IPS-18c (cell line): ENCODE results near the gene DIP2C.
"Not testable (repeated sequence)": the region's sequence is repeated elsewhere in the genome, so short reads cannot be mapped to it uniquely, and the experiment has no call there.

Experiments used
- H3K4me3 ChIP-seq: 2 replicates; pipeline ENCODE4 v1.7.0; 2013; ENCODE audit warnings: low read depth, mild to moderate bottlenecking, low read length, moderate library complexity; ENCODE audit not compliant: insufficient read depth
- H3K9me3 ChIP-seq: one replicate; pipeline ENCODE4 v1.6.1; 2013; ENCODE audit warnings: mild to moderate bottlenecking, low read length, moderate library complexity; ENCODE audit not compliant: control insufficient read depth, insufficient read depth

Gene DIP2C

GRCh38 chr10:335151-335800 is 354.2 kb downstream of the DIP2C start:
- no peaks in the 10 kb centered on the region for H3K9me3 ChIP-seq
- H3K4me3 ChIP-seq, result no peak overlapping the region

- Histone ChIP-seq H3K9me3 (no peaks in the 10 kb centered on the region), H3K4me3 (no peak overlapping the region)
These were observed 358.3 kb downstream of the DIP2C start for GRCh38 chr10:331186-331585.

GRCh38 chr10:329361-330099 is 359.9 kb downstream of the DIP2C start:
- Histone ChIP-seq H3K4me3 (no peak overlapping the region), H3K9me3 (no peaks in the 10 kb centered on the region)

GRCh38 chr10:327889-328852 is 361.3 kb downstream of the DIP2C start:
- Histone ChIP-seq H3K9me3 (no peaks in the 10 kb centered on the region), H3K4me3 (no peak overlapping the region)

GRCh38 chr10:326894-327635 is 362.4 kb downstream of the DIP2C start:
- Histone ChIP-seq H3K4me3 (no peak overlapping the region), H3K9me3 (no peaks in the 10 kb centered on the region)

- no peak overlapping the region for H3K4me3 ChIP-seq
These were observed 363.1 kb downstream of the DIP2C start for GRCh38 chr10:326350-326749.

GRCh38 chr10:325282-325681 is 364.2 kb downstream of the DIP2C start:
- H3K9me3 ChIP-seq, result no peaks in the 10 kb centered on the region
- no peak overlapping the region for H3K4me3 ChIP-seq

More at GRCh38 chr10:326350-326749, 363.1 kb downstream of the DIP2C start:
- H3K9me3 ChIP-seq, result no peaks in the 10 kb centered on the region

GRCh38 chr10:324593-324992 is 364.9 kb downstream of the DIP2C start:
- no peak overlapping the region for H3K4me3 ChIP-seq
- no peaks in the 10 kb centered on the region for H3K9me3 ChIP-seq

GRCh38 chr10:323651-324293 is 365.7 kb downstream of the DIP2C start:
- no peaks in the 10 kb centered on the region for H3K9me3 ChIP-seq
- H3K4me3 ChIP-seq, result no peak overlapping the region

- H3K9me3 ChIP-seq, H3K4me3 ChIP-seq: not testable (repeated sequence)
These were observed 366.4 kb downstream of the DIP2C start for GRCh38 chr10:323046-323445.

- Histone ChIP-seq H3K4me3 (no peak overlapping the region), H3K9me3 (no peaks in the 10 kb centered on the region)
These were observed 368.7 kb downstream of the DIP2C start for GRCh38 chr10:320771-321170.

GRCh38 chr10:317926-318325 is 371.5 kb downstream of the DIP2C start:
- H3K4me3 ChIP-seq, result no peak overlapping the region

GRCh38 chr10:317271-317769 is 372.1 kb downstream of the DIP2C start:
- Histone ChIP-seq H3K9me3 (no peaks in the 10 kb centered on the region), H3K4me3 (no peak overlapping the region)

More at GRCh38 chr10:317926-318325, 371.5 kb downstream of the DIP2C start:
- H3K9me3 ChIP-seq, result no peaks in the 10 kb centered on the region

- Histone ChIP-seq H3K4me3 (no peak overlapping the region), H3K9me3 (no peaks in the 10 kb centered on the region)
These were observed 373.1 kb downstream of the DIP2C start for GRCh38 chr10:316390-316789.

- Histone ChIP-seq H3K4me3 (no peak overlapping the region), H3K9me3 (no peaks in the 10 kb centered on the region)
These were observed 374.6 kb downstream of the DIP2C start for GRCh38 chr10:314871-315270.

- Histone ChIP-seq H3K4me3 (no peak overlapping the region), H3K9me3 (no peaks in the 10 kb centered on the region)
These were observed 375.1 kb downstream of the DIP2C start for GRCh38 chr10:314381-314780.
